K562 (cell line): Measurements from ENCODE around the gene NEDD4L.

Experiments
- BRF1 ChIP-seq: IDR thresholded peaks from 3 replicates; pipeline ENCODE4 v1.6.1; 2011; ENCODE audit warnings: borderline replicate concordance, mild to moderate bottlenecking; ENCODE audit not compliant: insufficient read length; ENCODE audit errors: extremely low read depth
- CCNT2 ChIP-seq: IDR thresholded peaks from 2 replicates; pipeline ENCODE4 v1.6.1; 2011; ENCODE audit warnings: borderline replicate concordance, low read depth, mild to moderate bottlenecking, moderate library complexity, mixed read lengths, low read length; ENCODE audit not compliant: insufficient read length; ENCODE audit errors: extremely low read depth
- JUN ChIP-seq, 2 experiments: sonication (generic) in 1 of 2; formaldehyde crosslinking in 1 of 2; IDR thresholded peaks; 2 replicates each; pipeline versions ENCODE4 v1.6.1 to v1.8.0; 2012 to 2022; ENCODE audit warnings: borderline replicate concordance in 2 of 2, mild to moderate bottlenecking in 2 of 2, improper control_type of control experiment in 1 of 2, low read depth in 1 of 2, low read length in 1 of 2, missing genetic modification reagents in 1 of 2
- NRF1 ChIP-seq, 2 experiments: fragments of 450-650 bp; IDR thresholded peaks in 1 of 2; conservative IDR thresholded peaks in 1 of 2; 2 replicates each; pipeline ENCODE4 v1.6.1; 2014; ENCODE audit warnings: mild to moderate bottlenecking in 2 of 2
- POLR2A ChIP-seq: fragments of 450-650 bp; conservative IDR thresholded peaks from 2 replicates; pipeline ENCODE4 v1.6.1; 2016
- PYGO2 ChIP-seq: fragments of 450-650 bp; IDR thresholded peaks from 2 replicates; pipeline ENCODE4 v1.6.1; 2016; ENCODE audit warnings: mild to moderate bottlenecking, missing genetic modification characterization, moderate library complexity, missing compliant biosample characterization
- SNRNP70 ChIP-seq: fragments of 200-400 bp; formaldehyde crosslinking; optimal IDR thresholded peaks from 2 replicates; pipeline ENCODE3; 2017; ENCODE audit warnings: low read depth, low read length
- ZNF143 ChIP-seq: sonication (generic); formaldehyde crosslinking; IDR thresholded peaks from 2 replicates; pipeline ENCODE4 v1.9.0; 2022; ENCODE audit warnings: mild to moderate bottlenecking, missing genetic modification reagents
- TF ChIP-seq, protein P1 (sequence below): fragments of 250-450 bp; sonication (Bioruptor Pico); IDR thresholded peaks from 2 replicates; pipeline ENCODE4 v1.9.0; 2021; ENCODE audit warnings: mild to moderate bottlenecking
- TF ChIP-seq, protein P2 (sequence below), 2 experiments: fragments of 450-650 bp in 1 of 2; sonication (generic) in 1 of 2; formaldehyde crosslinking in 1 of 2; IDR thresholded peaks in 1 of 2; conservative IDR thresholded peaks in 1 of 2; 2 replicates each; pipeline versions ENCODE4 v1.6.1 to v1.8.1; 2016 to 2023; ENCODE audit warnings: mild to moderate bottlenecking in 2 of 2, moderate library complexity in 2 of 2, inconsistent platforms in 1 of 2, missing genetic modification reagents in 1 of 2
- TF ChIP-seq, protein P3 (sequence below): sonication (generic); formaldehyde crosslinking; IDR thresholded peaks from 2 replicates; pipeline ENCODE4 v1.5.0; 2020; ENCODE audit warnings: missing genetic modification reagents

DNA sequence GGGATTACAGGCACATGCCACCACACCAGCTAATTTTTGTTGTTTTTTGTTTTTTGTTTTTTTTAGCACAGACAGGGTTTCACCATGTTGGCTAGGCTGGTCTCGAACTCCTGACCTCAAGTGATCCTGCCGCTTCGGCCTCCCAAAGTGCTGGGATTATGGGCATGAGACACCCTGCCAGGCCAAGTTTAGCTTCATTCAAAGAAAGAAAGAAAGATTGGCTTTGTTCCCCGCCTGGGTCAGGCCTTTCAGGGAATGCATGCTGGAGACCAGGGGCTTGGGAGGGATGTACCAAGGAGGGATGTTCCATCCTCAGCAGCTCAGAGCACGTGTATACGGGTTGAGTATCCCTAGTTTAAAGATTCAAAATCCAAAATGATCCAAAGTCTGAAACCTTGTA, 301.8 kb downstream of the NEDD4L start:
- TF ChIP-seq, protein P1, sequence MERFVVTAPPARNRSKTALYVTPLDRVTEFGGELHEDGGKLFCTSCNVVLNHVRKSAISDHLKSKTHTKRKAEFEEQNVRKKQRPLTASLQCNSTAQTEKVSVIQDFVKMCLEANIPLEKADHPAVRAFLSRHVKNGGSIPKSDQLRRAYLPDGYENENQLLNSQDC (CRISPR knock-in tag) = no peak
- no peak for TF ChIP-seq BRF1
- TF ChIP-seq, protein P2, sequence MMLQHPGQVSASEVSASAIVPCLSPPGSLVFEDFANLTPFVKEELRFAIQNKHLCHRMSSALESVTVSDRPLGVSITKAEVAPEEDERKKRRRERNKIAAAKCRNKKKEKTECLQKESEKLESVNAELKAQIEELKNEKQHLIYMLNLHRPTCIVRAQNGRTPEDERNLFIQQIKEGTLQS (IDR thresholded peaks at IDR 0.05) = no peak
- TF ChIP-seq, protein P2 (CRISPR knock-in tag; conservative IDR thresholded peaks at IDR 0.05) = no peak
- TF ChIP-seq CCNT2 = no peak
- TF ChIP-seq, protein P3, sequence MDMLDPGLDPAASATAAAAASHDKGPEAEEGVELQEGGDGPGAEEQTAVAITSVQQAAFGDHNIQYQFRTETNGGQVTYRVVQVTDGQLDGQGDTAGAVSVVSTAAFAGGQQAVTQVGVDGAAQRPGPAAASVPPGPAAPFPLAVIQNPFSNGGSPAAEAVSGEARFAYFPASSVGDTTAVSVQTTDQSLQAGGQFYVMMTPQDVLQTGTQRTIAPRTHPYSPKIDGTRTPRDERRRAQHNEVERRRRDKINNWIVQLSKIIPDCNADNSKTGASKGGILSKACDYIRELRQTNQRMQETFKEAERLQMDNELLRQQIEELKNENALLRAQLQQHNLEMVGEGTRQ (CRISPR knock-in tag) = no peak
- no peak for TF ChIP-seq SNRNP70
- no peak for TF ChIP-seq POLR2A
- no peak for TF ChIP-seq JUN (IDR thresholded peaks at IDR 0.05; ENCODE audit: borderline replicate concordance, low read depth, low read length)
- no peak for TF ChIP-seq JUN (CRISPR knock-in tag; IDR thresholded peaks at IDR 0.05; ENCODE audit: borderline replicate concordance)
- TF ChIP-seq PYGO2 (tag) = no peak
- no peak for TF ChIP-seq NRF1 (conservative IDR thresholded peaks at IDR 0.05 in 1 of 2, IDR thresholded peaks at IDR 0.05 in 1 of 2)
- TF ChIP-seq ZNF143 (CRISPR knock-in tag) = no peak
